BJ (cell line): Measurements from ENCODE around the gene ARID5B. TPM values are rescaled to one million over a fixed set of nuclear protein-coding genes. Genes with fewer than 3 reads are reported as not detected.

Source experiments
- CTCF ChIA-PET: fragments of 350-600 bp; formaldehyde crosslinking; extraction: SDS; loops from one replicate; lab custom pipeline; 2021; ENCODE audit warnings: antibody characterized with exemption, inconsistent platforms; lab: Yijun Ruan, JAX
- POLR2A ChIA-PET: fragments of 300-600 bp; sonication (Branson Sonifier 250); formaldehyde crosslinking; extraction: SDS; loops from one replicate; lab custom pipeline; 2021; ENCODE audit warnings: antibody characterized with exemption; lab: Charles Lee
- DNase-seq: peaks from one replicate; pipeline ENCODE4 v3.0.0-alpha.2; 2011; ENCODE audit warnings: low read depth
- H3K27me3 ChIP-seq: 2 replicates; pipeline ENCODE4 v1.6.0; 2011; ENCODE audit warnings: low read length; ENCODE audit not compliant: control insufficient read depth, insufficient read depth
- H3K36me3 ChIP-seq: 2 replicates; pipeline ENCODE4 v1.5.1; 2011; ENCODE audit warnings: low read length; ENCODE audit not compliant: control insufficient read depth, insufficient read depth
- H3K4me3 ChIP-seq: 2 replicates; pipeline ENCODE4 v1.5.1; 2011; ENCODE audit warnings: low read depth, mild to moderate bottlenecking, control low read depth, low read length
- polyA plus RNA-seq: library from polyadenylated mRNA; depleted of rRNA; stranded (reverse); fragments of >200 nt; gene quantifications from 2 replicates; pipeline ENCODE4 v1.2.3, GENCODE V29; 2011
- TF ChIP-seq, protein P1 (sequence below): IDR thresholded peaks from 2 replicates; pipeline ENCODE4 v1.5.1; 2011; ENCODE audit warnings: low read depth, mild to moderate bottlenecking, control low read depth, inconsistent platforms, low read length, moderate library complexity; ENCODE audit not compliant: insufficient read depth

The ARID5B gene
- polyA plus RNA-seq, 1 experiment: 73.8 TPM

DNA sequence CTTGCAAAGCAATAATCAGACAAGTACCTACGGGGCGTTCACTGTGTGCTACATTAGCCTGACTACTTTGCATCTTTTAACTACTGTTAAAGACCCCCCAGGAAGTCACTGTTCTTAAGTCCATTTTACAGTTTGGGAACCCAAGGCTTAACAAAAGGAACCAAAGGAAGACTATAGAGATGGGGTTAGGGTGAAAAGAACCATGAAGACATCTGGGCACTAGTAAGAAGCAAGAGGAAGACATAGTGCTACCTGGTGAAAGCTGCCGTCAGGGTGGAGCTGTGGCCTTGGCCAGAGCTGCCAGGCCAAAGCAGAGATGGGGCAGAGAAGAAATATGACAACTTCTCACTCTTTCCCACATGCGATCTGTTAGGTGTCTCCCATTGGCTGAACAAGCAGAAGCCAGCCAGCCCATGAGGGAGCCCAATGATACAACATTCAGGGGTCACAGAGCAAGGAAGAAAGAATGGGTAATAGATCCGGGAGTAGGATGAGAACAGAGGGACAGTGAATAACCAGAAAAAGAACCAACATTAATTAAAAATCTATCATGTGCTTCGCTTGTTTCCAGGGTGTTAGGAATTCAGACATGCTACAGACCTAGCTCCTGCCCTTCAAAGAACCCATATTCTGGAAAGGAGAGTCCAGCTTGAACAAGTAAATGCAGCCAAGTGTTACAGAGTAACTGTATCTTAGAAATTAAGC is 85.4 kb downstream of the ARID5B start:
- ChIA-PET POLR2A (no interaction called here), CTCF (interaction anchor here (1.5 kb wide), 1 partner anchor 83 kb away, joined by 3 read pairs; no protein-coding TSS in a partner anchor)
- TF ChIP-seq, protein P1, sequence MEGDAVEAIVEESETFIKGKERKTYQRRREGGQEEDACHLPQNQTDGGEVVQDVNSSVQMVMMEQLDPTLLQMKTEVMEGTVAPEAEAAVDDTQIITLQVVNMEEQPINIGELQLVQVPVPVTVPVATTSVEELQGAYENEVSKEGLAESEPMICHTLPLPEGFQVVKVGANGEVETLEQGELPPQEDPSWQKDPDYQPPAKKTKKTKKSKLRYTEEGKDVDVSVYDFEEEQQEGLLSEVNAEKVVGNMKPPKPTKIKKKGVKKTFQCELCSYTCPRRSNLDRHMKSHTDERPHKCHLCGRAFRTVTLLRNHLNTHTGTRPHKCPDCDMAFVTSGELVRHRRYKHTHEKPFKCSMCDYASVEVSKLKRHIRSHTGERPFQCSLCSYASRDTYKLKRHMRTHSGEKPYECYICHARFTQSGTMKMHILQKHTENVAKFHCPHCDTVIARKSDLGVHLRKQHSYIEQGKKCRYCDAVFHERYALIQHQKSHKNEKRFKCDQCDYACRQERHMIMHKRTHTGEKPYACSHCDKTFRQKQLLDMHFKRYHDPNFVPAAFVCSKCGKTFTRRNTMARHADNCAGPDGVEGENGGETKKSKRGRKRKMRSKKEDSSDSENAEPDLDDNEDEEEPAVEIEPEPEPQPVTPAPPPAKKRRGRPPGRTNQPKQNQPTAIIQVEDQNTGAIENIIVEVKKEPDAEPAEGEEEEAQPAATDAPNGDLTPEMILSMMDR: no peak
- Histone ChIP-seq H3K27me3 (no peaks in the 10 kb centered on the region), H3K4me3 (no peak overlapping the region), H3K36me3 (peaks cover 2% of the 10 kb centered on the region; the same call in 1 of the 2 replicates)
- DNase-seq: no peak

DNA sequence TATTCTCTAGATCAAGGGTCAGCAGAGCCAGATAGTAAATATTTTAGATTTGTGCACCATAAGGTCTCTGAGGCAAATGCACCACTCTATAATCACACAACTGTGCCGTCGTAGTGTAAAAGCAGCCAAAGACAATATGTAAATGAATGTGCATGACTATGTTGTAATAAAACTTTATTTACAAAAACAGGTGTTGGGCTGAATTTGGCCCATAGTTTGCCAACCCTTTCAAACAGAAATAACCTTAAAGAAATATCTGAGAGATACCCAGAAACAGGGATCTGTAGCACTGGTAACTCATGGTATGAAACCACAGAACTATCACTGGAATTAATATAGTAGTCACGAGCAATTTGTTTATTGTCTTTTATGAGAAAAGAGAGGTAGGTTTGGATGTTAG is 86.0 kb downstream of the ARID5B start:
- Histone ChIP-seq H3K36me3 (peaks cover 2% of the 10 kb centered on the region; the same call in 1 of the 2 replicates), H3K27me3 (no peaks in the 10 kb centered on the region), H3K4me3 (no peak overlapping the region)
- TF ChIP-seq, protein P1: no peak
- ChIA-PET CTCF (interaction anchor here (0.6 to 1.5 kb wide), 3 partner anchors 12 to 1374 kb away, joined by 3 read pairs; no protein-coding TSS in a partner anchor), POLR2A (no interaction called here)
- DNase-seq: no peak

DNA sequence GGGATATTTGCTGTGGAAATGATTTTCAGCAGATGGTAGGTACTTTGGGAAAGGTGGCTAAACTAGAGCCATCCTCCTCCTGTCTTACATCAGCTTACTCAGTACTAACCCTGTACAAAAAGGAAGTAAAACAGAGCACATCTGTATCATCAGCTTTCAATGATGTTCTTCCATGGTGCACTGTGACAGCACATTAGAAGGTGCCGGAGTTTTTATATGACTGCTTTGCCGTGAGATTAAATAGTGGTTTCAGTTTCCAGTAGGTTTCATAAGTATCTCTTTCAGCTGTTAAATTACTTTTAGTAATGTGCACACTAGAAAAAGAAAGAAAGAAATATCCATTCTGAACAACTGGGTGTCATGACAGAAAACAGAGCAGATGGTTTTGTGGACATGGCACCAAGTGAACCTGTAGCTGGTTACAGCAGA is 86.5 kb downstream of the ARID5B start:
- Histone ChIP-seq H3K27me3 (no peaks in the 10 kb centered on the region), H3K4me3 (no peak overlapping the region), H3K36me3 (peaks cover 2% of the 10 kb centered on the region; the same call in 1 of the 2 replicates)
- ChIA-PET CTCF (interaction anchor here (0.6 to 1.5 kb wide), 3 partner anchors 12 to 1375 kb away, joined by 3 read pairs; no protein-coding TSS in a partner anchor), POLR2A (interaction anchor here (0.6 kb wide), 1 partner anchor 17 kb away, joined by 3 read pairs; no protein-coding TSS in a partner anchor)
- DNase-seq: no peak
- TF ChIP-seq, protein P1: no peak

DNA sequence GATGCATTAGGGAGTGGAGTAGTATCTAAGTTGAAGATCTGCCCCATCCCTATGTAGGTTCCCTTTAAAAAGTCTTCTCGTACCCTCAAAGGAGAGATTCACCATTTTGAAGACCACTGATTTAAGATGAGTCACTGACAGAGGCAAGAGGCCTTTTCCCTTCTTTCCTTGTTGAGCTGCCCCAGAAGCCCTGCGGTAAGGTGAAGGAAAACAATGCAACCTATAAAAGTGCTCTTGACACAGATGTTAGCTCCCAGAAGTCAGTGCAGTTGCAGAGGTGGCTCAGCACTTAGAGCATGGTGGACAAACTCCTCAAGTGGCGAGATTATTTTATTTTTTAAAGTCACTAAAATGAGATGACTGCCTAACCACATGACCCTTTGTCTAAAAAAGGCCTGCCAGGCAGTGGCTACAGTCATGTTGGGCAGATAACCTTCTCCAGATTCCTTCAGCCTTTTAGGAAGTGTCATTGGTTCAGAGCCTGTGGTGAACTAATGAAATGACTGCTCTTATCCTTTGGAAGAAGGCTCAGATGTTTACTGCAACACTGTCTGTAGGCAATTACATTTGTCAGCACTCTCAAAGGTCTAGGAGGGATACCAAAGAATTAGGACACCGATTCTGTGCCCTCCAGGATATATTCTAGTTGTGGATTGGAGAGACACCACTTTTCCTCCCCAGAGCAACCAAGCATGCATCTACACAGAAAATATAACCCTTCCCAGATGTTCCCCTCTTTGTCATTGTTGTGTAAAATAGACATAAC is 88.7 kb downstream of the ARID5B start:
- Histone ChIP-seq H3K36me3 (no peaks in the 10 kb centered on the region), H3K27me3 (no peaks in the 10 kb centered on the region), H3K4me3 (no peak overlapping the region)
- ChIA-PET POLR2A (no interaction called here), CTCF (no interaction called here)
- TF ChIP-seq, protein P1: no peak
- DNase-seq: no peak

DNA sequence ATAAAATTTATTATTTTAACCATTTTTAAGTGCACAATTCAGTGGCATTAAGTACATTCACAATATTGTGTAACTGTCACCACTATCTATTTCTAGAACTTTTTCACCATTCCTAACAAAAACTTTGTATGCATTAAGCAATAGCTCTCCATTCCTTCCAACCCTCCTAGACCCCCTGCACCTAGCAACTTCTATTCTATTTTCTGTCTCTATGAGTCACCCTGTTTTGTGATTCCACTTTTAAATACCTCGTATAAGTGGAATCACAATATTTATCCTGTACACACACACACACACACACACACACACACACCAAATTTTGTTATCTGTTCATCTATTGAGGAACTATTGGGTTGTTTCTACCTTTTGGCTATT is 89.2 kb downstream of the ARID5B start:
- TF ChIP-seq, protein P1: no peak
- Histone ChIP-seq H3K4me3 (no peak overlapping the region), H3K27me3 (no peaks in the 10 kb centered on the region), H3K36me3 (no peaks in the 10 kb centered on the region)
- ChIA-PET CTCF (no interaction called here), POLR2A (no interaction called here)
- DNase-seq: no peak
